Astrocyte (in vitro differentiated cells and primary cell): ENCODE data around the gene MEGF11.

Experiments used
- EZH2 ChIP-seq: IDR thresholded peaks from 2 replicates; pipeline ENCODE4 v1.6.1; 2012; ENCODE audit warnings: mild to moderate bottlenecking, low read length, inconsistent platforms; ENCODE audit not compliant: insufficient read depth
- TF ChIP-seq, protein P1 (sequence below): IDR thresholded peaks from 2 replicates; pipeline ENCODE4 v1.5.1; 2011; ENCODE audit warnings: low read depth, mild to moderate bottlenecking, inconsistent platforms, low read length, moderate library complexity; ENCODE audit not compliant: insufficient read depth

DNA sequence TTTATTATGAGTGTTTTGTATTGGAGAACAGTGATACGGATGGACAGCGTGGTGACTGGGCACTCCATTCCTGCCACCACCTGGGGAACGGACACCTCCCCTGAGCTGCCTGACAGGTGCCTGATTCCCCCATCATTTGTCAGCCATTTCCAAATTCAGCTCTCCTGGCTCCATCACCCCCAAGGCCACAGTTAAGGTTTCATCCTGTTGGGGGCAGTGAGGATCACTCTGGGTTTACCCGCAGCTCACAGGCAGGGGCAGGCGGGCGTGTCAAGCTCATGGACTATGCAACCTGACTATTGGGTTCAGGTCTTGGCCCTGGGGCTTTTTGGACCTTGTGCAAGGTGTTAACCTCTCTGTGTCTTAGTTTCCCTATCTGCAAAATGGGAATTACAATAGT is 307.9 kb downstream of the MEGF11 start:
- TF ChIP-seq, protein P1, sequence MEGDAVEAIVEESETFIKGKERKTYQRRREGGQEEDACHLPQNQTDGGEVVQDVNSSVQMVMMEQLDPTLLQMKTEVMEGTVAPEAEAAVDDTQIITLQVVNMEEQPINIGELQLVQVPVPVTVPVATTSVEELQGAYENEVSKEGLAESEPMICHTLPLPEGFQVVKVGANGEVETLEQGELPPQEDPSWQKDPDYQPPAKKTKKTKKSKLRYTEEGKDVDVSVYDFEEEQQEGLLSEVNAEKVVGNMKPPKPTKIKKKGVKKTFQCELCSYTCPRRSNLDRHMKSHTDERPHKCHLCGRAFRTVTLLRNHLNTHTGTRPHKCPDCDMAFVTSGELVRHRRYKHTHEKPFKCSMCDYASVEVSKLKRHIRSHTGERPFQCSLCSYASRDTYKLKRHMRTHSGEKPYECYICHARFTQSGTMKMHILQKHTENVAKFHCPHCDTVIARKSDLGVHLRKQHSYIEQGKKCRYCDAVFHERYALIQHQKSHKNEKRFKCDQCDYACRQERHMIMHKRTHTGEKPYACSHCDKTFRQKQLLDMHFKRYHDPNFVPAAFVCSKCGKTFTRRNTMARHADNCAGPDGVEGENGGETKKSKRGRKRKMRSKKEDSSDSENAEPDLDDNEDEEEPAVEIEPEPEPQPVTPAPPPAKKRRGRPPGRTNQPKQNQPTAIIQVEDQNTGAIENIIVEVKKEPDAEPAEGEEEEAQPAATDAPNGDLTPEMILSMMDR: no peak
- TF ChIP-seq EZH2: no peak
